ENCODE measurements around the gene ANKRD17. TPM values are rescaled to one million over a fixed set of nuclear protein-coding genes. Genes with fewer than 3 reads are reported as not detected.
"Not testable (repeated sequence)": the region's sequence is repeated elsewhere in the genome, so short reads cannot be mapped to it uniquely, and the experiment has no call there.

Gene ANKRD17
- total RNA-seq, 4 donors from 2014 or later = 69.9 to 93.1 (median 74.3) TPM

GRCh38 chr4:73230865-73231517, 27.6 kb downstream of the ANKRD17 start:
- 87 to 91% methylated on average over 2 to 3 of the region's 3 CpGs for WGBS, 2 donors (ENCODE audit: low coverage in 1 of 2)
- TF ChIP-seq POLR2AphosphoS5 (IDR thresholded peaks at IDR 0.05) = no peak
- TF ChIP-seq POLR2A (IDR thresholded peaks at IDR 0.05) = no peak
- TF ChIP-seq, protein P1, sequence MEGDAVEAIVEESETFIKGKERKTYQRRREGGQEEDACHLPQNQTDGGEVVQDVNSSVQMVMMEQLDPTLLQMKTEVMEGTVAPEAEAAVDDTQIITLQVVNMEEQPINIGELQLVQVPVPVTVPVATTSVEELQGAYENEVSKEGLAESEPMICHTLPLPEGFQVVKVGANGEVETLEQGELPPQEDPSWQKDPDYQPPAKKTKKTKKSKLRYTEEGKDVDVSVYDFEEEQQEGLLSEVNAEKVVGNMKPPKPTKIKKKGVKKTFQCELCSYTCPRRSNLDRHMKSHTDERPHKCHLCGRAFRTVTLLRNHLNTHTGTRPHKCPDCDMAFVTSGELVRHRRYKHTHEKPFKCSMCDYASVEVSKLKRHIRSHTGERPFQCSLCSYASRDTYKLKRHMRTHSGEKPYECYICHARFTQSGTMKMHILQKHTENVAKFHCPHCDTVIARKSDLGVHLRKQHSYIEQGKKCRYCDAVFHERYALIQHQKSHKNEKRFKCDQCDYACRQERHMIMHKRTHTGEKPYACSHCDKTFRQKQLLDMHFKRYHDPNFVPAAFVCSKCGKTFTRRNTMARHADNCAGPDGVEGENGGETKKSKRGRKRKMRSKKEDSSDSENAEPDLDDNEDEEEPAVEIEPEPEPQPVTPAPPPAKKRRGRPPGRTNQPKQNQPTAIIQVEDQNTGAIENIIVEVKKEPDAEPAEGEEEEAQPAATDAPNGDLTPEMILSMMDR (IDR thresholded peaks at IDR 0.05) = no peak
- TF ChIP-seq EP300 (IDR thresholded peaks at IDR 0.05; ENCODE audit: low read depth) = no peak
- H3K27ac ChIP-seq = peak overlapping the region in 2 of 4 donors; percentile 24 to 29
- no peak for DNase-seq
- no peak overlapping the region for H3K4me3 ChIP-seq
- in situ Hi-C loops (cut with MboI; ENCODE audit: low pct_ligation_motif_present in 1 of 4, low pct_unique_long_range_greater_than_20kb in 1 of 4, low sequenced_read_pairs in 3 of 4) (no loop called here), intact Hi-C loops (cut with DNase I; ENCODE audit: low total_unique reads) (no loop called here)
- H3K4me1 ChIP-seq = peaks cover 0 to 6% (median 2%) of the 10 kb centered on the region in 4 donors
- H3K36me3 ChIP-seq = peaks cover 0 to 15% (median 0%) of the 10 kb centered on the region in 4 donors
- no peaks in the 10 kb centered on the region for H3K9me3 ChIP-seq
- H3K27me3 ChIP-seq = no peaks in the 10 kb centered on the region

GRCh38 chr4:73228800-73229199, 29.8 kb downstream of the ANKRD17 start:
- H3K4me3 ChIP-seq; DNase-seq; H3K9me3 ChIP-seq; H3K27ac ChIP-seq; H3K27me3 ChIP-seq; H3K36me3 ChIP-seq; intact Hi-C loops (cut with DNase I; ENCODE audit: low total_unique reads); in situ Hi-C loops (cut with MboI; ENCODE audit: low pct_ligation_motif_present in 1 of 4, low pct_unique_long_range_greater_than_20kb in 1 of 4, low sequenced_read_pairs in 3 of 4): not testable (repeated sequence)
- H3K4me1 ChIP-seq = peaks cover 0 to 15% (median 6%) of the 10 kb centered on the region in 4 donors
- 88 to 90% methylated on average over 5 to 6 of the region's 6 CpGs for WGBS, 2 donors (ENCODE audit: low coverage in 1 of 2)

GRCh38 chr4:73224886-73225285, 33.7 kb downstream of the ANKRD17 start:
- no peak for DNase-seq
- no peak overlapping the region for H3K4me3 ChIP-seq
- H3K9me3 ChIP-seq = no peaks in the 10 kb centered on the region
- TF ChIP-seq POLR2A (IDR thresholded peaks at IDR 0.05) (no peak), EP300 (IDR thresholded peaks at IDR 0.05; ENCODE audit: low read depth) (no peak), POLR2AphosphoS5 (IDR thresholded peaks at IDR 0.05) (no peak)
- TF ChIP-seq, protein P1 (IDR thresholded peaks at IDR 0.05) = no peak
- H3K36me3 ChIP-seq = no peaks in the 10 kb centered on the region
- peak overlapping the region in 1 of 4 donors; percentile 8 for H3K27ac ChIP-seq
- intact Hi-C loops (cut with DNase I; ENCODE audit: low total_unique reads) (no loop called here), in situ Hi-C loops (cut with MboI; ENCODE audit: low pct_ligation_motif_present in 1 of 4, low pct_unique_long_range_greater_than_20kb in 1 of 4, low sequenced_read_pairs in 3 of 4) (no loop called here)
- no peaks in the 10 kb centered on the region for H3K27me3 ChIP-seq
- WGBS, 2 donors (ENCODE audit: low coverage in 1 of 2) = 67 to 79% methylated on average over 3 of the region's 3 CpGs
- H3K4me1 ChIP-seq = peaks cover 12 to 38% (median 19%) of the 10 kb centered on the region in 4 donors

GRCh38 chr4:73223258-73223650, 35.3 kb downstream of the ANKRD17 start:
- peaks cover 12 to 38% (median 19%) of the 10 kb centered on the region in 4 donors for H3K4me1 ChIP-seq
- peak overlapping the region; percentile 70 to 92 (median 87) for H3K27ac ChIP-seq
- H3K36me3 ChIP-seq = no peaks in the 10 kb centered on the region
- no peaks in the 10 kb centered on the region for H3K27me3 ChIP-seq
- peak overlapping the region in 1 of 4 donors; percentile 60 for H3K4me3 ChIP-seq
- TF ChIP-seq POLR2AphosphoS5 (IDR thresholded peaks at IDR 0.05) = no peak
- no peak for TF ChIP-seq POLR2A (IDR thresholded peaks at IDR 0.05)
- intact Hi-C loops (cut with DNase I; ENCODE audit: low total_unique reads) = no loop called here
- no peaks in the 10 kb centered on the region for H3K9me3 ChIP-seq
- in situ Hi-C loops (cut with MboI; ENCODE audit: low pct_ligation_motif_present in 1 of 4, low pct_unique_long_range_greater_than_20kb in 1 of 4, low sequenced_read_pairs in 3 of 4) = no loop called here
- WGBS, 2 donors (ENCODE audit: low coverage in 1 of 2) = 15 to 30% methylated on average over 3 of the region's 3 CpGs
- DNase-seq = no peak

DNA sequence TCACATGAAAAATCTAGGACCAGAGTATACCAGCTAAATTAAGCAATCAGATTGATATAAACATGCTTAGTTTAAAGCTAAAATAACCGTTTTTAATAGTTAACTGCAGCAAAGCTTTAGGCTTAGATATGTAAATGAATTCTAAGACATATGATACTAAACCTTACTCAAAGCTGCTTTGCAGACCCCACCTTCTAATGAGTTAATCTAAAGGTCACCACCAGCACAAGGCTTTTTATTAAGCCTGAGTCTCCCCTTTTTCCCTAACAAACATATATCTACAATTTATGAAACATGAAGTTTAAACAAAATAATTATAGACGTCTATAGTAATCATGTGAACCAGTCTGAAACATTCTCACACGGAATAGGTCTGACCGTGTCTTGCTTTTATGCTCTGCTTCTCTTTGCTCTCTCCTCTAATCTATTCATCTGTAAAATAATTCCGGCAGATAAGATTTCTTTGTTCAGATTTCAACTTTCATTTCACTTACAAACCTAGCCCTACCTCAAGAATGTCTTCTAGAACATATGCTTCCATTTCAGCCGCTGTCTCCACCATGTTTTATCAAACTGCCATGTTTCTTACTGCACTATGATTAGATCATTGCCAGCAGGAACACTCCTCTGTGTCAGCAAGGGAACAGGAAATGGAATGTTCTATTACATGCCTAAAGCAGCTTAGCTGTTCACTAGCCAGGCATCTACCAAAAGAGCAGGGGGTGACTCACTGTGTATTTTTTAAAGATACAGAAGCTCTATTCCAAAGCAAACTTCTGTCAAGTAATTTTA, 35.9 kb downstream of the ANKRD17 start:
- WGBS, 2 donors (ENCODE audit: low coverage in 1 of 2) = 3 to 9% methylated on average over 6 of the region's 6 CpGs
- TF ChIP-seq EP300 (IDR thresholded peaks at IDR 0.05; ENCODE audit: low read depth) (no peak), POLR2AphosphoS5 (IDR thresholded peaks at IDR 0.05) (peak; percentile 83 to 85 (median 84)), POLR2A (IDR thresholded peaks at IDR 0.05) (peak; percentile 67)
- TF ChIP-seq, protein P1 (IDR thresholded peaks at IDR 0.05) = no peak
- Histone ChIP-seq H3K4me1 (peaks cover 12 to 38% (median 19%) of the 10 kb centered on the region in 4 donors), H3K9me3 (no peaks in the 10 kb centered on the region), H3K4me3 (peak overlapping the region in 3 of 4 donors; percentile 26 to 60 (median 35)), H3K36me3 (no peaks in the 10 kb centered on the region), H3K27me3 (no peaks in the 10 kb centered on the region), H3K27ac (peak overlapping the region; percentile 70 to 92 (median 87))
- in situ Hi-C loops (cut with MboI; ENCODE audit: low pct_ligation_motif_present in 1 of 4, low pct_unique_long_range_greater_than_20kb in 1 of 4, low sequenced_read_pairs in 3 of 4) (no loop called here), intact Hi-C loops (cut with DNase I; ENCODE audit: low total_unique reads) (no loop called here)
- peak; percentile 46 for DNase-seq

Measured in transverse colon (tissue), 4 donors.